D721Med (cell line): Measurements from ENCODE around the gene HNRNPU.

Experiments
- DNase-seq: peaks from one replicate; pipeline ENCODE4 v3.0.0; 2011; ENCODE audit warnings: low spot score; ENCODE audit not compliant: insufficient read length
- FAIRE-seq: peaks from 2 replicates; lab custom pipeline; 2011; peaks lifted over from hg19 to GRCh38; lab: Jason Lieb, UNC
- TF ChIP-seq, protein P1 (sequence below): IDR thresholded peaks from 2 replicates; pipeline ENCODE4 v1.5.1; 2012; ENCODE audit warnings: mild to moderate bottlenecking, control low read depth; ENCODE audit not compliant: insufficient read depth; ENCODE audit errors: missing control alignments

Gene HNRNPU

DNA sequence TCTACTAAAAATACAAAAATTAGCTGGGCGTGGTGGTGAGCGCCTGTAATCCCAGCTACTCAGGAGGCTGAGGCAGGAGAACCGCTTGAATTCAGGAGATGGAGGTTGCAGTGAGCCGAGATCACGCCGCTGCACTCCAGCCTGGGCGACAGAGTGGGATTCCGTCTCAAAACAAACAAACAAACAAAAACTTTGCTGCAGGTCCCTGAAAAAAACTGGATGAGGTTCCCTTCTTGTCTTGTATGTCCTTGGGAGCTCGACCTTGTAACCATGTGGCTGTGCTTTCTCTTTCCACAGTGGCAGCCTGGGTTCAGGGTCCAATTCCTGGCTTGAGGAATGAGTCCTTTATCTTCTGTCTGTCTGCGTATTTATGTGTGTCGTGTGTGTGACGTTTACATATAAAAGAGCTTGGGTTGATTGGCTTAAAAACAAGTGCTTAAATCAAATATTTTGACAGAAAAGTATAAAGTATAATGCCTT, 46.9 kb downstream of the HNRNPU start:
- no peak for DNase-seq
- FAIRE-seq = no peak
- TF ChIP-seq, protein P1, sequence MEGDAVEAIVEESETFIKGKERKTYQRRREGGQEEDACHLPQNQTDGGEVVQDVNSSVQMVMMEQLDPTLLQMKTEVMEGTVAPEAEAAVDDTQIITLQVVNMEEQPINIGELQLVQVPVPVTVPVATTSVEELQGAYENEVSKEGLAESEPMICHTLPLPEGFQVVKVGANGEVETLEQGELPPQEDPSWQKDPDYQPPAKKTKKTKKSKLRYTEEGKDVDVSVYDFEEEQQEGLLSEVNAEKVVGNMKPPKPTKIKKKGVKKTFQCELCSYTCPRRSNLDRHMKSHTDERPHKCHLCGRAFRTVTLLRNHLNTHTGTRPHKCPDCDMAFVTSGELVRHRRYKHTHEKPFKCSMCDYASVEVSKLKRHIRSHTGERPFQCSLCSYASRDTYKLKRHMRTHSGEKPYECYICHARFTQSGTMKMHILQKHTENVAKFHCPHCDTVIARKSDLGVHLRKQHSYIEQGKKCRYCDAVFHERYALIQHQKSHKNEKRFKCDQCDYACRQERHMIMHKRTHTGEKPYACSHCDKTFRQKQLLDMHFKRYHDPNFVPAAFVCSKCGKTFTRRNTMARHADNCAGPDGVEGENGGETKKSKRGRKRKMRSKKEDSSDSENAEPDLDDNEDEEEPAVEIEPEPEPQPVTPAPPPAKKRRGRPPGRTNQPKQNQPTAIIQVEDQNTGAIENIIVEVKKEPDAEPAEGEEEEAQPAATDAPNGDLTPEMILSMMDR = no peak

DNA sequence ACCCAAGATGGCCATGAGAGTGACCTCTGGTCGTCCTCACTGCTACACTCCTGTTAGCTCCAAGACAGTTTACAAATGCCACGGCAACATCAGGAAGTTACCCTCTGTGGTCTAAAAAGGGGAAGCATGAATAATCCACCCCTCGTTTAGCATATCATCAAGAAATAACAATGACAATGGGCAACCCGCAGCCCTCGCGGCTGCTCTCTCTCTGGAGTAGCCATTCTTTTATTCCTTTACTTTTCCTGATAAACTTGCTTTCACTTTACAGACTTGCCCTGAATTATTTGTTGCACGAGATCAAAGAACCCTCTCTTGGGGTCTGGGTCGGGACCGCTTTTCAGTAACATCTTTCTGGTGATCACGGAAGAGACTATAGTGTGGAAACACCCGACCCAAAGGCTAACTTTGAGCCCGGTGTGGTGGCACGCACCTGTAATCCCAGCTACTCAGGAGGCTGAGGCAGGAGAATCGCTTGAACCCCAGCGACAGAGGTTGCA, 48.7 kb downstream of the HNRNPU start:
- FAIRE-seq (no peak), DNase-seq (no peak)
- TF ChIP-seq, protein P1 = no peak

DNA sequence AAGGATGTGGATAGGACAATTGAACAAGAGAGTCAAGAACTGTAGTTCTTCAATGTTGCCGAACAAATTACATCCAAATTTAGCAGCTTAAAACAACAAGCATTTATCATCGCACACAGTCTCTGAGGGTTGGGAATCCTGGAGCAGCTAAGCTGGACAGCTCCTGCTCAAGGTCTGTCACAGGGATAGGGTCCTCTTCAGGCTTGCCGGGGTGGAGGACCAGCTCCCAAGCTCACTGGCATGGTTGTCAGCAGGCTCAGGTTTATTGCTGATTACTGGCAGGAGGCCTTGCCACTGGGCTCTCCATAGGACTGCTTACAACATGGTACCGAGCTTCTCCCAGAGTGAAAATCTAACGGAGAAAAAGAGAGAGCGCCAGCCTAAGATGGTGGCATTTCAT, 51.0 kb downstream of the HNRNPU start:
- no peak for DNase-seq
- TF ChIP-seq, protein P1 = no peak
- no peak for FAIRE-seq

DNA sequence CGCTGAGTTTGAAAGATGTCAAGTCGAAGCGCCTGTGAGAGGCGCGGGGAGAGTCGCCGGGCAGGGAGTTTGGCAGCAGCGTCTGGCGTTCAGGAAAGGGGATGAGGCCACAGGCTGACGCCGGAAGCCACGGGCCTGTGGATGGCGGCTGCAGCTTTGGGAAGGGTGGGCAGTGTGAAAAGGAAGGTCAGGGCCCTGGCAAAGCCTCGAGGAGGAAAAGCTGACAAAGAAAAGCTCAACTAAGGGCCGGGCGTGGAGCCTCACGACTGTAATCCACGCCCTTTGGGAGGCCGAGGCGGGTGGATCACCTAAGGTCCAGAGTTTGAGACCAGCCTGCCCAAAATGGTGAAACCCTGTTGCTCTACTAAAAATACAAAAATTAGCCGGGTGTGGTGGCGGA, 54.1 kb downstream of the HNRNPU start:
- TF ChIP-seq, protein P1 = no peak
- FAIRE-seq (no peak), DNase-seq (no peak)

DNA sequence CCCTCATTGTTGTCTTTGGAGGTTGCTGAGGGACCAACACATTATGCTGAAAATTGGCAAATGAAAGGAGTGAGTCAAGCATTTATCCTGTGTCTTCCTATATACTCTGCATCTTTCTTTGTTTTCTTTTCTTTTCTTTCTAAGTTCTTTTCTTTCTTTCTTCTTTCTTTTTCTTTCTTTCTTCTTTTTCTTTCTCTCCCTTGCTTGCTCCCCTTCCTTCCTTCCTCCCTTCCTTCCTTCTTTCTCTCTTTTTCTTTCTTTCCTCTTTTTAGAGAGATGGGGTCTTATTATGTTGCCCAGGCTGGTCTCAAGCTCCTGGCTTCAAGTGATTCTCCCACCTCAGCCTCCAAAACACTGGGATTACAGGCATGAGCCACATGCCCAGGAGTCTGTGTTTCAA, 57.2 kb downstream of the HNRNPU start:
- TF ChIP-seq, protein P1 = no peak
- no peak for FAIRE-seq
- no peak for DNase-seq

DNA sequence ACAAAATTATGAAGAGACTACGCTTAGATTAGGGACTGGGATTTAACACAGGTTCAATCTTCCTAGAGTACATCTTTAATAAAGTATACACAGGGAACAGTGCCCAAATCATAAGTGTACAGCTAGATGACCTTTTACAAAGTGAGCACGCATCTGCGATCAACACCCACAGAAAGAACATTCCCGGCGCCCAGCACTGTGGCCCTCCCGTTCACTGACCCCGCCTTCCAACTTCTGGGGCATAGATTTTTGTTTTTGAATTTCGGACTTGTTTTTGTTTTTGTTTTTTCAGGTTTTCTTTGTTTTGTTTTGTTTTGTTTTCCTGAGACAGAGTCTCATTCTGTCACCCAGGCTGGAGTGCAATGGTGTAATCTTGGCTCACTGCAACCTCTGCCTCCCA, 59.5 kb downstream of the HNRNPU start:
- FAIRE-seq = no peak
- TF ChIP-seq, protein P1 = no peak
- DNase-seq = no peak

DNA sequence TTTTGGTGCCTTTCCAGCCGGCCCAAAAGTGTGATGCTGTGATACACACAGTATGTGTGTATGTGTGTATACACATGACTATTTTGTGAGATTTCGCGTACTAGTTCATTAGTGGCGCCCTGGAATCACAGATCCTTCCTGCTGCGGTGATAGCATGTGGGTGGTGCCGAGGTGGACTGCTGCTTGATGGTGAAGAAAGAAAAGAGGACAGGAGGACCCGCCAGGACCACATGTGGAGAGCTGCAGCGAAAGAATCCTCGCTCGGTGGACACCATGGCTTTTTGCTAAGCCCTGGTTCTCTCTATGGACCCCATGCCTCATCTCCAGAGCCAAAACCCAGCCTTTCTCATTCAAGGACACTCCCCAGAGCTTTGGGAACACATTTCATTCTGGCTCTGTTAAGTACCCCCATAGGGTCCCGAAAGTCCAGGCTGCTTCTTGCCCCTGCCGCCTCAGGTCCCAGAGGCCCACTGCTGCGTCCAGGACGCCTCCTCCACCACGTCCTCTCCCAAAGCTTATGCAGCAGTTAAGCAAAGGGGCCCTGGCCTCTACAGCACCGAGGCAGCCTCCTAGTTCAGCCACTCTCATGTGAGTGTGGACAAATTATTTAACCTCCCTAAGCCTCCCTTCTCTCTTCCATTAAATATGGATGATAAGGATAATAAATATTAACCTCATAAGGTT, 61.6 kb downstream of the HNRNPU start:
- TF ChIP-seq, protein P1 = no peak
- FAIRE-seq (no peak), DNase-seq (no peak)
